GM19193 (cell line): Measurements from ENCODE around the gene PRXL2B.

Experiments
- POLR2A ChIP-seq: IDR thresholded peaks from 4 replicates; pipeline ENCODE4 v1.6.1; 2011; ENCODE audit not compliant: insufficient read depth, insufficient read length; ENCODE audit errors: extremely low read depth

The PRXL2B gene

GRCh38 chr1:2589431-2590232, 3.1 kb downstream of the PRXL2B start:
- no peak for TF ChIP-seq POLR2A

DNA sequence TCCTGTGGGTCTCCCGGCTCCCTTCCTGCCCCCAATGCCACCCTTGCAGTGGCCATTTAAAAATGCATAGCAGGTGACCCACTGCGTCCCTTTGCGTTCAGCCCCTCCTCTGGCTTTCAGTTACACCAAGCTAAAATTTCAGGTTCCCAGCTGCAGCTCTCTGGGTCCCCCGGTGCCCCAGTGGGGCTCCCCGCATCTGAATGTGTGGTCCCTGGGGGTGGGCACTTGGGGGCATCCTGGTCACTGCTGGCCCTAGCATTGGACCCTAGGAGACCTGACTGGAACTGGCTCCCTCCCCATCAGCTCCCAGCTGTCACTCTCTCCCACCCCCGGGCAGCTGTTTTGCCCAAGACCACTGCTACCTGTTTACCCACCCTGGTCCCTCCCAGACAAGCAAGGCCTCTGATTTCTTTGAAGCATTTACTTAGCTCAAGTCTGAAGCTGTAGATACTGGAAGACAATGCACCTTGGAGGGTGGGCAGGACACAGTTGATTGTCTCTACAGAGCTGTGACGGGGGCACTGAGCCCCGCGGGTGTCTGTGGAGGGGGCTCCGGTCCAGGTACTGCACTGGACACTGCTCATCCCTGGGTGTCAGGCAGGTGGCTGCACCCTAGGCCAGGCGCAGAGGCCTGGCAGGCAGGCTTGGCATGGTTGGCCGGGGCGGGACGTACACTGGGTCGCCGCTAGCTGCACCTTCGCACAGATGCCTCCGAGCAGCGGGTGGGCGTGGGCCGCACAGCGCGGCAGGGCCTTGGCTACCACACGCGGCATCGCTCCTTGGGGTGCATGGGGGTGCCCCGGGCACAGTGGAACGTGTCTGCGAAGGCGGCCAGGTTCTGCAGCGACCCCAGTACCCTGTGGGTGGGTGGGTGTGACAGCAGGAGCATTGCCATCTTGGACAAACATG, 3.9 kb downstream of the PRXL2B start:
- TF ChIP-seq POLR2A: no peak

DNA sequence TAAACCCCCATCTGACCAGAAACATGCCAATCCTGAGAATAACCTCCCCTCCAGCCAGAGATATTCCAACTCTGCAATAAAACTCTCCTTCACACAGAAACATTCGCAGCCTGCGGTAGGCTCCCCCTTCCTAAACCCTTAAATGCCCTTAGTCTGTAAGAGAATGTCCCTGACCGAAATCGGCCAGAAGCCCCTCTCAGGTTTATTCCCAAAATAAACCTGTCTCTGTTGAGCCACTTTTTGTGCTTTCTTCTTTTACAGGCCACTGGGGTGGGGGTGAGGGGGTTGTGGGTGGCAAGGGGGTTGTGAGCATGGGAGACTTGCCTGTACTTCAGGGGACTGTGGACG, 4.6 kb downstream of the PRXL2B start:
- no peak for TF ChIP-seq POLR2A

DNA sequence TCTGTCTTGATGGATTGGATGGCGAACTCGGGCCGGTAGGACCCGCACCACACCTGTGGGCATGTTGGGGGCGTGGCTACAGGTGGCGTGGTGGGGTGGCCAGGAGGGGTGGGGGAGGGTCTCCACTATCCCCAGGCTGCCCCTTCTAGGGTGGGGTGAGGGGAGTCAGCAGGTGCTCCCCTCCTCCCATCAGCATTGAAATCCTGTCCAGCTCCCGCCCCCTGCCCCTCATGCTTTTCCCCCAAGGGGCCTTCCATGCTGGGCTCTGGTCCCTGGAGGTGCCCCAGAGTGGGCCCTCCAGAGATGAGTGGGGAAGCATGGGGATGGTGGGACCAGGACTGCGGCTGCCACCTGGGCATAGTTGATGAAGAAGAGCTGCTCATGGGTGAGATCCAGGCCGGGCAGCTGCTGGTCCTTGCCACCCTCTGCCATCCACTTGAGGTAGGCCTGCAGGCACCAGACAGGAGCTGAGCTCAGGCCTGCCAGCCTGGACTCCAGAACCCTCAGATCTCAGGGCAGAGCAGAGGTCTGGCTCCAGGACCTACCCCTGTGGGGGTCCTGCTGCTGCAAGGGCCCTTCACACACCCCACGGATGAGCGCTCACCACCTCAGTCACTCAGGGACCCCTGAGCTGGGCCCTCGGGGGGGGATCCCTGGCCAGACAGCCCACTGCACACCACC, 5.1 kb downstream of the PRXL2B start:
- TF ChIP-seq POLR2A: no peak

DNA sequence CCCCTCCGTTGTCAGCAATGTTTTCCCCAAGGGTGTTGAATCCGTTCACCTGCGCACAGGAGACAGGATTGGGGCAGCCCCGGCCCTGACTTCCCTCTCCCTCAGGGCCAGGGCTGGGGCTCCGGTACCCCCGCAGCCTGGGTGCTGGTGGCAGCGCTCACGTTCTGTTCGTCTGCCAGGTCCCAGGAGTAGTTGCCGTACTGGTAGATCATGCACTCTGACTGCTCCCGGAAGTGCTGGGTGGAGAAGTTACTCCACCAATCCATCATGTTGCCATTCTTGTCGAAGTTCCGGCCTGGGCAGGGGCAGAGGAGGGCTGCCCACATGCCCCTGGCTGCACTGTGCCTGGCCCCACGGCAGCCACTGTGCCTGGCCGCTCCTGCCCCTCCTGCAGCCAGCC, 6.1 kb downstream of the PRXL2B start:
- TF ChIP-seq POLR2A: no peak

DNA sequence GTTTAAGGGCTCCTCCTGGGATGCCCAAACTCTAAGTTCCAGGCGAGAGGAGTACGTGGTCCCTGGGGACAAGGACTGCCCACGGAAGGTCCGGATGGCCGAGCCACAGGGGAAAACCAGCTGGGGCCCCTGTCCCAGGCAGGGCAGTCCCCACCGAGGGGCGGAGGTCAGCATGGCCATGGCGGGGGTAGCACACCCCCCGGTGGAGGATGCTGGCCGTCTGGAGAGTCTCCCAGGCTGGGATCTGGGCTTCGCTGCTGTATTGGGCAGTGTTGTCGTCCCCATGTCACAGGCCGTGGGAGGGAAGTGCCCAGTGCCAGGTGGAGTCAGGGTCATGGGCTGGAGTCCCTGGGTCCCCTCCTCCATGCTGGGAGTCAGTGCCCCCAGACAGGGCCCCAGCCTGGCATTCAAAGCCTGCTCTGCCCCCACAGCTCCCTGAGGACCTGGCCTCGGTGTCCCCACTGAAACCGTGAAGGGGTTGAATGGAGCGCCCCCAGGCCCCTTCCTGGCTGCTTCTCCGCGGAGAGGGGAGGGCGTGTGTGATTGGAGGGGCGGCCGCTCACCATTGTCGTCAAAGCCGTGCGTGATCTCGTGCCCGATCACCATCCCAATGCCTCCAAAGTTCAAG, 6.8 kb downstream of the PRXL2B start:
- TF ChIP-seq POLR2A: no peak

- no peak for TF ChIP-seq POLR2A
Observed at GRCh38 chr1:2594001-2594640, 7.5 kb downstream of the PRXL2B start.

- TF ChIP-seq POLR2A: no peak
Observed at GRCh38 chr1:2594641-2595131, 8.1 kb downstream of the PRXL2B start.

DNA sequence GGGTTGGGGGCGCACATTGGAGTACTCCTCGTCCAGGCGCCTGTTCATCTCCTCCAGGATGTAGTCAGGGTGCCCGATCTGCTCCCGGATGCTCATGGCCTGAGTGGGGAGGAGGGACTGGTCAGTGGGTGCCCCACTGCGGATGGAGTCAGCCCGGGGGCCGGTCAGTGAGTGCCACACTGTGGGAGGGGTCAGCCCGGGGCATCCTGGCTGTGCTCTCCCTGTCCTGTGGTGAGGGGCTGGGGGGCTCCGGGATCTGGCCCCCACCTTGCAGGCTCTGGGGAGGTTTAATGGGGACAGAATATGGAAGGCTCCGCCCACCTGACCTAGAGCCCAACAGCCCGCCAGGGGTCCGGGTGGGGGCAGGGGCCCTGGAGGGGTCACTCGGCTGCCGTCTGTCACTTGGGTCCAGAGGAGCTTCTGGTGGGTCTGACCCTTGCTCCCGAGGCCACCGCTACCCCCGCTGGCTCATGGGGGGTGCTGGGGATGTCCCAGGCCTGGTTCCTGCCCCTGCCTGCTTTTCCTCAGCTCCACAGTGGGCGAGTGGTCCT, 8.8 kb downstream of the PRXL2B start:
- TF ChIP-seq POLR2A: no peak

GRCh38 chr1:2595812-2596529, 9.4 kb downstream of the PRXL2B start:
- no peak for TF ChIP-seq POLR2A

DNA sequence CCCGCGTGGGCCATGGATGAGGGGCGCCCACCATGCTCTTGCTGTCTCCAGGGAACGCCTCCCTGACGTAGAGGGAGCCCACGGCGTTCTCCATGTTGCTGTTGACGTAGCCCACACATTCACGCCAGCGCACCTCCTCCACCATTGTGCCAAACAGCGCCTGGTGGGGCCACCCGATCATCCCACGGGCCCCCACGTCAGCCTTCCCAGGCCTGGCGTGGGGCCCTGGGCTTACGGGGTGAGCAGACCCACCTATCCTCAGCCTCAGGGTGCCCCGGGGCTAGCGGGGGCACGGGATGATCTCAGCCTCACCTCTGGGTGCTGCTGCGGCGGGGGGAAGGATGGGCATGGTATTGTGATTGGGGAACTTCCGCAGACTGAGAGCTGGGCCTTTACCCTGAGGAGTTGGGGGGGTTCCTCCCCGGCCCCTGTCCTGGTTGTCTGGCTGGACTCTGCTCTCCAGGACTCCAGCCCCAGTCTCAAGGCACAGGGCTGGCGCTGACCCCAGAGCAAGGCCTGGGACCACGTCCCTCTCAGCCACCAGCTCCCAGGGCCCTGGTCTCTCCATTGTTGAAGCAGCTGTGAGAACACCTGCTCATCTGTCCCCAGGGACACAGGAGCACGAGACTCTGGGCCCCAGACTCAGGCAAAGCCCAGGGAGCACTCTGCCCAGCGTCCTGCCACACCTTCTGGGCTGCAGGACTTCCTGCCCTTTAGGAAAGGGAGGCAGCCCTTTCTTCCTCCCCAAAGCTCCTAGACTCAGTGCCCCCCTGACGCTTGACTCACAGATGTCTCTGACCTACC, 10.2 kb downstream of the PRXL2B start:
- TF ChIP-seq POLR2A: no peak

- no peak for TF ChIP-seq POLR2A
Observed at GRCh38 chr1:2597441-2598328, 11.1 kb downstream of the PRXL2B start.
